ENCODE results near the gene LGI1.

The LGI1 gene

DNA sequence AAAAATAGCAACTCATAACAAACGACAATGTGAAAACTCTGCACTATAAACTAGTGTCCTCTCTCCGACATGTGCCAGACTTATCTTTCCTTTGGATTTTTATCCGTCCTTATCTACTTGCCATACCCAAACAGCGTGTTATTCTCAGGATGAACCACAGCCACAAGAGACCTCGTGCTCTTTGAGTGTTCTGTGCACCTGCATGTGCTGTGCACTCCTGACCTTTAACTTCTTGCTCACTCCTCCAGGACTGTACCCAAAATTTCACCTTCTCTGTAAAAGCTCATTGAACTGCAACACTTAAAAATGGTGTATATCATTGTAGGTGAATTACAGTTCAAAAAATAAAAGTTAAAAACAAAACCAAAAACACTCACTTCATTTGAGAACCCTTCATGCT is 78.0 kb downstream of the LGI1 start:
- no peak overlapping the region for H3K9ac ChIP-seq (ENCODE audit: low read depth, low read length)
- H3K9me3 ChIP-seq (ENCODE audit: control insufficient read depth, insufficient read depth, low read length) = peaks cover 3% of the 10 kb centered on the region
- H3K36me3 ChIP-seq (ENCODE audit: insufficient read depth, low read length) = no peaks in the 10 kb centered on the region
- H3K4me1 ChIP-seq (ENCODE audit: insufficient read depth, low read length) = no peaks in the 10 kb centered on the region

DNA sequence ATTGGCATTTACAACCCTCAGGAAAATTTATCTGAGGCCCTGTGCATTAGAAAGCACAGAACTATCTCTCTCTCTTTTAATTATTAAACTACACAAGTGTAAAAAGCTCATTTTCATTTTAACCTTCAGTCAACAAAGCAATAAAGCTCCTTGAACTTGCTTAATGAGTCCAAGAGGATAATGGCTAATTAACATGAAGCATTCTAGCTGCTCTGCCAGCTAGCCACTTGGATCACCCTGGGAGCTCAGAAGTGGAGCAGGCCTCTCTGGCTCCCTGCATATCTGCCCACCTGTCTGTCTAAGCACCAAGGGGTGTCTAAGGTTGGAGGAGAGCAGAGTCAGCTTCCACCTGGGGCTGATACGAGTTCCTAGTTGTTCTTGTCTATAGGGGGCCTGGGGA is 80.1 kb downstream of the LGI1 start:
- H3K4me1 ChIP-seq (ENCODE audit: insufficient read depth, low read length) = no peaks in the 10 kb centered on the region
- no peaks in the 10 kb centered on the region for H3K36me3 ChIP-seq (ENCODE audit: insufficient read depth, low read length)
- H3K9me3 ChIP-seq (ENCODE audit: control insufficient read depth, insufficient read depth, low read length) = peaks cover 3% of the 10 kb centered on the region
- H3K9ac ChIP-seq (ENCODE audit: low read depth, low read length) = no peak overlapping the region

DNA sequence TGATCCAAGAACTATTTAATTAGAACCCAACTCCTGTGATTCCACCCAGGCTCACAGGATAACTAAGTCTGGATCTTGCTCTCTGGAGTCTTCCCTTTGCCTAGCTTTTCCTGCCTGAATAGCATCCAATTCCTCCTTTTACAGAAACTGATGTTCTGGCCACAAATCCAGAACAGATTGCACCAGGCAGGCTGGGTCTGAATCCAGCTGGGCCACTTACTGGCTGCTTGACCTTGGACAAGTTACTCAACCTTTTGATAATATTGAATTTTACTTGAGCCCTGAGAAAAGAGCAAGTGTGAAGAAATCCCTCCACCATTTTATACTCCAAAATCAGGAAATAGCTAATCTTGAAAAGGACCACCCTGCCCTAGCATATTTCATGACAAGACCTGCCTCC is 80.5 kb downstream of the LGI1 start:
- H3K9ac ChIP-seq (ENCODE audit: low read depth, low read length) = no peak overlapping the region
- no peaks in the 10 kb centered on the region for H3K4me1 ChIP-seq (ENCODE audit: insufficient read depth, low read length)
- H3K9me3 ChIP-seq (ENCODE audit: control insufficient read depth, insufficient read depth, low read length) = no peaks in the 10 kb centered on the region; the same call in 1 of the 2 replicates
- no peaks in the 10 kb centered on the region for H3K36me3 ChIP-seq (ENCODE audit: insufficient read depth, low read length)

DNA sequence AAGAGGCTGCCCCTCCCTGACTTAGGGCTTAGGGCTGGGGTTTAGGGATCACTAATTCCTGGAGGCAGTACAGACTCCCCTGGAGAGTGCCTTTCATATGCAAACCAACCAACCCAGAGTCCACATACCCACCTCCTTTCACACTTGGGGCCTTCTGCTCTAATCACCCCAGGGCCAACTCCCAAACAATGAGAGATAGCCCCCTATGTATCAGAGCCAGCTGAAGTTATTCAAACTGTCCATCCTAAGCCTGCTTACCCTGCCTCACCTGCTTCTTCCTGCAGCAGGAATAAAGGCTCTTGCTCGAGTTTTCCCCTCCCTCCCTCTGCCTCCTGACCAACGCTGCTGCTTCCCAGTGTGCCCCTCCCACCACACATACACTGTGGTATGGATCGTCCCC is 84.2 kb downstream of the LGI1 start:
- Histone ChIP-seq H3K36me3 (ENCODE audit: insufficient read depth, low read length) (no peaks in the 10 kb centered on the region), H3K4me1 (ENCODE audit: insufficient read depth, low read length) (no peaks in the 10 kb centered on the region), H3K9ac (ENCODE audit: low read depth, low read length) (no peak overlapping the region), H3K9me3 (ENCODE audit: control insufficient read depth, insufficient read depth, low read length) (peaks cover 4% of the 10 kb centered on the region)

DNA sequence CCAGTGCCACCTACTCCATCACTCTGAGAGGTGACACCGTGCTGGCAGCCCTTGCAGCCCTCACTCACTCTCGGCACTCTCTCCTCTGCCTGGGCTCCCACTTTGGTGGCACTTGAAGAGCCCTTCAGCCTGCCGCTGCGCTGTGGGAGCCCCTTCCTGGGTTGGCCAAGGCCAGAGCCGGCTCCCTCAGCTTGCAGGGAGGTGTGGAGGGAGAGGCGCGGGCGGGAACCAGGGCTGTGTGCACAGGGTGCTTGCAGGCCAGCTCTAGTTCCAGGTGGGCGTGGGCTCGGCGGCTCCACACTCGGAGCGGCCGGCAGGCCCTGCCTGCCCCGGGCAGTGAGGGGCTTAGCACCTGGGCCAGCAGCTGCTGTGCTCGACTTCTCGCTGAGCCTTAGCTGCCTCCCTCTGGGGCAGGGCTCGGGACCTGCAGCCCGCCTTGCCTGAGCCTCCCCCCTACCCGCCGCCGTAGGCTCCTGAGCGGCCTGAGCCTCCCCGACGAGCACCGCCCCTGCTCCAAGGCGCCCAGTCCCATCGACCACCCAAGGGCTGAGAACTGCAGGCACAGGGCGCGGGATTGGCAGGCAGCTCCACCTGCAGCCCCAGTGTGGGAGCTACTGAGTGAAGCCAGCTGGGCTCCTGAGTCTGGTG is 87.4 kb downstream of the LGI1 start:
- no peaks in the 10 kb centered on the region for H3K36me3 ChIP-seq (ENCODE audit: insufficient read depth, low read length)
- H3K4me1 ChIP-seq (ENCODE audit: insufficient read depth, low read length) = peaks cover 6% of the 10 kb centered on the region; the same call in 1 of the 2 replicates
- H3K9me3 ChIP-seq (ENCODE audit: control insufficient read depth, insufficient read depth, low read length) = peaks cover 7% of the 10 kb centered on the region; the same call in 1 of the 2 replicates
- H3K9ac ChIP-seq (ENCODE audit: low read depth, low read length) = no peak overlapping the region
